Neural cell (in vitro differentiated cells): ENCODE data around the gene GPC5. TPM values are rescaled to one million over a fixed set of nuclear protein-coding genes. Genes with fewer than 3 reads are reported as not detected.

ENCODE experiments used
- H2AFZ ChIP-seq: fragments of 200-600, 300-800 bp; sonication (generic), shearing (Covaris generic); 2 replicates; pipeline ENCODE4 v1.6.0; 2014; ENCODE audit warnings: low read depth, mild to moderate bottlenecking, antibody characterized with exemption, low read length, moderate library complexity
- H3F3A ChIP-seq: fragments of 200-600 bp; shearing (Covaris generic); 2 replicates; pipeline ENCODE4 v1.6.1; 2016; ENCODE audit warnings: mild to moderate bottlenecking, moderate library complexity, mixed read lengths, antibody characterized with exemption, low read length; ENCODE audit not compliant: insufficient read depth, poor library complexity, severe bottlenecking
- H3K27ac ChIP-seq: fragments of 200-600, 300-800 bp; sonication (generic), shearing (Covaris generic); 2 replicates; pipeline ENCODE4 v1.5.1; 2014; ENCODE audit warnings: mild to moderate bottlenecking, low read length, moderate library complexity
- H3K27me3 ChIP-seq: fragments of 300-800, 200-600 bp; sonication (generic), shearing (Covaris generic); 2 replicates; pipeline ENCODE4 v1.6.0; 2014; ENCODE audit warnings: mild to moderate bottlenecking, low read depth, low read length, moderate library complexity; ENCODE audit not compliant: insufficient read depth
- H3K36me3 ChIP-seq: fragments of 300-800, 200-600 bp; sonication (generic), shearing (Covaris generic); 2 replicates; pipeline ENCODE4 v1.5.1; 2014; ENCODE audit warnings: mild to moderate bottlenecking, antibody characterized with exemption, low read length, moderate library complexity; ENCODE audit not compliant: insufficient read depth
- H3K4me2 ChIP-seq: fragments of 300-800, 200-600 bp; sonication (generic), shearing (Covaris generic); 2 replicates; pipeline ENCODE4 v1.6.0; 2014; ENCODE audit warnings: mild to moderate bottlenecking, low read length
- H3K4me3 ChIP-seq: fragments of 300-800, 200-600 bp; sonication (generic), shearing (Covaris generic); 2 replicates; pipeline ENCODE4 v1.5.1; 2014; ENCODE audit warnings: mild to moderate bottlenecking, low read length, moderate library complexity
- H3K79me2 ChIP-seq: fragments of 200-600 bp; shearing (Covaris generic); replicated peaks from 2 replicates; pipeline ENCODE4 v1.6.0; 2014; ENCODE audit warnings: mild to moderate bottlenecking, low read length, moderate library complexity; ENCODE audit not compliant: insufficient read depth
- H3K9ac ChIP-seq: fragments of 300-800, 200-600 bp; sonication (generic), shearing (Covaris generic); 2 replicates; pipeline ENCODE4 v1.6.1; 2016; ENCODE audit warnings: mild to moderate bottlenecking, low read length, mixed read lengths
- H3K9me2 ChIP-seq: fragments of 200-600 bp; shearing (Covaris generic); 2 replicates; pipeline ENCODE4 v1.6.1; 2016; ENCODE audit warnings: mild to moderate bottlenecking, low read length, mixed read lengths; ENCODE audit not compliant: insufficient read depth
- H3K9me3 ChIP-seq: fragments of 200-600, 300-800 bp; sonication (generic), shearing (Covaris generic); 2 replicates; pipeline ENCODE4 v1.6.1; 2016; ENCODE audit warnings: mild to moderate bottlenecking, mixed run types, low read length, moderate library complexity, mixed read lengths
- H4K20me1 ChIP-seq: fragments of 200-600 bp; shearing (Covaris generic); 2 replicates; pipeline ENCODE4 v1.6.1; 2016; ENCODE audit warnings: mild to moderate bottlenecking, mixed run types; ENCODE audit not compliant: insufficient read depth
- CTCF ChIP-seq: fragments of 450-650 bp; IDR thresholded peaks from 2 replicates; pipeline ENCODE4 v1.5.1; 2014; ENCODE audit warnings: antibody characterized with exemption, mild to moderate bottlenecking, moderate library complexity; ENCODE audit not compliant: poor library complexity, severe bottlenecking
- EP300 ChIP-seq: fragments of 450-650 bp; conservative IDR thresholded peaks from 2 replicates; pipeline ENCODE4 v1.6.1; 2014; ENCODE audit warnings: antibody characterized with exemption, mild to moderate bottlenecking, moderate library complexity; ENCODE audit not compliant: poor library complexity, severe bottlenecking
- EZH2 ChIP-seq: fragments of 200-600, 300-800 bp; shearing (Covaris generic), sonication (generic); IDR thresholded peaks from 2 replicates; pipeline ENCODE4 v1.6.1; 2014; ENCODE audit warnings: antibody characterized with exemption, low read length, borderline replicate concordance, mild to moderate bottlenecking; ENCODE audit not compliant: insufficient read depth, poor library complexity, severe bottlenecking
- MXI1 ChIP-seq: fragments of 450-650 bp; conservative IDR thresholded peaks from 2 replicates; pipeline ENCODE4 v1.6.1; 2014; ENCODE audit warnings: antibody characterized with exemption, mild to moderate bottlenecking; ENCODE audit not compliant: poor library complexity, severe bottlenecking
- POLR2AphosphoS5 ChIP-seq: IDR thresholded peaks from 2 replicates; pipeline ENCODE4 v1.6.1; 2012
- RAD21 ChIP-seq: fragments of 450-650 bp; conservative IDR thresholded peaks from 2 replicates; pipeline ENCODE4 v1.6.1; 2014; ENCODE audit warnings: antibody characterized with exemption, mild to moderate bottlenecking, moderate library complexity
- REST ChIP-seq: IDR thresholded peaks from 2 replicates; pipeline ENCODE4 v1.6.1; 2012; ENCODE audit warnings: borderline replicate concordance
- SMC3 ChIP-seq: fragments of 450-650 bp; conservative IDR thresholded peaks from 2 replicates; pipeline ENCODE4 v1.6.1; 2014; ENCODE audit warnings: antibody characterized with exemption, mild to moderate bottlenecking, moderate library complexity; ENCODE audit not compliant: poor library complexity
- TAF1 ChIP-seq: IDR thresholded peaks from 2 replicates; pipeline ENCODE4 v1.6.1; 2012; ENCODE audit warnings: low read depth
- polyA plus RNA-seq: library from polyadenylated mRNA; depleted of rRNA; stranded (reverse); fragments of >200 nt; gene quantifications from 2 replicates; pipeline ENCODE4 v1.2.3, GENCODE V29; 2014

GPC5 gene
- polyA plus RNA-seq, 1 donor from 2014 or later, result 5.0 TPM

- no peak overlapping the region for H2AFZ ChIP-seq
These were observed 914.4 kb downstream of the GPC5 start for GRCh38 chr13:92312823-92313222.

GRCh38 chr13:92313382-92313781, 915.0 kb downstream of the GPC5 start:
- Histone ChIP-seq H3K9me2 (no peaks in the 10 kb centered on the region), H3F3A (no peaks in the 10 kb centered on the region), H3K36me3 (no peaks in the 10 kb centered on the region), H3K27me3 (no peaks in the 10 kb centered on the region), H3K79me2 (no peaks in the 10 kb centered on the region), H3K9ac (no peak overlapping the region), H2AFZ (no peak overlapping the region), H3K4me2 (no peak overlapping the region), H3K27ac (no peak overlapping the region), H4K20me1 (no peaks in the 10 kb centered on the region), H3K9me3 (no peaks in the 10 kb centered on the region), H3K4me3 (no peak overlapping the region)
- TF ChIP-seq EZH2 (no peak), EP300 (no peak), POLR2AphosphoS5 (no peak), MXI1 (no peak), REST (no peak), RAD21 (no peak), SMC3 (no peak), CTCF (no peak), TAF1 (no peak)

More at GRCh38 chr13:92312823-92313222, 914.4 kb downstream of the GPC5 start:
- H3K27ac ChIP-seq, result no peak overlapping the region
- H3K4me3 ChIP-seq, result no peak overlapping the region
- no peaks in the 10 kb centered on the region for H3K9me3 ChIP-seq
- H3K36me3 ChIP-seq, result no peaks in the 10 kb centered on the region
- no peaks in the 10 kb centered on the region for H3K9me2 ChIP-seq
- no peaks in the 10 kb centered on the region for H4K20me1 ChIP-seq
- no peaks in the 10 kb centered on the region for H3K27me3 ChIP-seq
- H3K4me2 ChIP-seq, result no peak overlapping the region
- no peak overlapping the region for H3K9ac ChIP-seq
- H3K79me2 ChIP-seq, result no peaks in the 10 kb centered on the region
- TF ChIP-seq RAD21, result no peak
- no peak for TF ChIP-seq SMC3
- TF ChIP-seq CTCF, result no peak
- H3F3A ChIP-seq, result no peaks in the 10 kb centered on the region
